HCT116 (cell line): ENCODE results near the gene ROR2. TPM values are rescaled to one million over a fixed set of nuclear protein-coding genes. Genes with fewer than 3 reads are reported as not detected.

ENCODE experiments used
- ATAC-seq: fragments of 200-7000 bp; cut with Tn5 transposase; 2 replicates; pipeline ENCODE4 v1.9.1; 2020; ENCODE audit warnings: mild to moderate bottlenecking, moderate library complexity
- BruUV-seq: library from RNA; stranded (reverse); fragments of 400-500 nt; replicated peaks from 2 replicates; lab custom pipeline; 2021; lab: Mats Ljungman, UMichigan
- CTCF ChIA-PET: fragments of 300-600 bp; sonication (Branson Sonifier 250); formaldehyde crosslinking; loops from one replicate; lab custom pipeline; 2021; ENCODE audit warnings: antibody characterized with exemption; lab: Charles Lee
- POLR2A ChIA-PET: fragments of 300-600, 350-600 bp; sonication (Branson Sonifier 250); formaldehyde crosslinking; loops from one replicate; lab custom pipeline; 2021; ENCODE audit warnings: antibody characterized with exemption; lab: Charles Lee
- RAD21 ChIA-PET, 2 experiments: fragments of 300-600 bp; sonication (Branson Sonifier 250); formaldehyde crosslinking; loops; one replicate each; lab custom pipeline; 2023; ENCODE audit warnings: low total read pairs in 2 of 2; ENCODE audit not compliant: uncharacterized antibody in 2 of 2, unreplicated experiment in 2 of 2, low non-redundant PET in 1 of 2; lab: Charles Lee
- DNase-seq: peaks from one replicate; pipeline ENCODE4 v3.0.0-alpha.2; 2010; ENCODE audit warnings: low read depth, low spot score
- H2AFZ ChIP-seq: fragments of 200-600 bp; shearing (Covaris generic), sonication (generic); 2 replicates; pipeline ENCODE4 v1.6.1; 2017; ENCODE audit warnings: low read depth, mixed run types, mixed read lengths, antibody characterized with exemption, low read length; ENCODE audit not compliant: poor library complexity, severe bottlenecking
- H3K27ac ChIP-seq: 2 replicates; pipeline ENCODE4 v1.5.1; 2012; ENCODE audit warnings: low read depth, low read length
- H3K27me3 ChIP-seq: fragments of 200-600 bp; sonication (generic); 2 replicates; pipeline ENCODE4 v1.6.1; 2016; ENCODE audit warnings: mixed run types, low read length, mixed read lengths; ENCODE audit not compliant: insufficient read depth
- H3K36me3 ChIP-seq, 2 experiments: fragments of 200-500 bp in 1 of 2; fragments of 200-600 bp in 1 of 2; sonication (Bioruptor generic) in 1 of 2; sonication (generic) in 1 of 2; 2 replicates each; pipeline versions ENCODE4 v1.5.1 to v1.6.1; 2014 to 2016; ENCODE audit warnings: low read length in 2 of 2, inconsistent platforms in 1 of 2, mixed read lengths in 1 of 2, mixed run types in 1 of 2; ENCODE audit not compliant: insufficient read depth in 2 of 2, control insufficient read depth in 1 of 2
- H3K4me1 ChIP-seq, 2 experiments: fragments of 200-600 bp in 1 of 2; sonication (generic) in 1 of 2; 2 replicates each; pipeline versions ENCODE4 v1.5.1 to v1.6.1; 2012 to 2017; ENCODE audit warnings: low read length in 2 of 2, inconsistent platforms in 1 of 2, mild to moderate bottlenecking in 1 of 2, mixed read lengths in 1 of 2, mixed run types in 1 of 2, moderate library complexity in 1 of 2; ENCODE audit not compliant: insufficient read depth in 2 of 2, control insufficient read depth in 1 of 2
- H3K4me2 ChIP-seq: fragments of 200-600 bp; sonication (generic); 2 replicates; pipeline ENCODE4 v1.6.1; 2017; ENCODE audit warnings: mixed run types, low read length, mixed read lengths
- H3K4me3 ChIP-seq, 2 experiments: fragments of 200-600 bp in 1 of 2; sonication (generic) in 1 of 2; replicated peaks in 1 of 2; 2 replicates each; pipeline ENCODE4 v1.5.1; 2011 to 2016; ENCODE audit warnings: low read length in 2 of 2, control low read depth in 1 of 2, low read depth in 1 of 2, mild to moderate bottlenecking in 1 of 2, mixed read lengths in 1 of 2, mixed run types in 1 of 2
- H3K79me2 ChIP-seq: fragments of 200-600 bp; sonication (generic); 2 replicates; pipeline ENCODE4 v1.6.1; 2017; ENCODE audit warnings: mild to moderate bottlenecking, mixed run types, low read length, moderate library complexity, mixed read lengths; ENCODE audit not compliant: insufficient read depth
- H3K9ac ChIP-seq: fragments of 200-600 bp; sonication (generic); 2 replicates; pipeline ENCODE4 v1.6.1; 2016; ENCODE audit warnings: low read length, mixed read lengths
- H3K9me2 ChIP-seq: fragments of 200-600 bp; sonication (generic), shearing (Covaris generic); 2 replicates; pipeline ENCODE4 v1.6.1; 2017; ENCODE audit warnings: mixed run types, mild to moderate bottlenecking, moderate library complexity; ENCODE audit not compliant: insufficient read depth
- H3K9me3 ChIP-seq, 2 experiments: fragments of 200-500 bp in 1 of 2; fragments of 200-600 bp in 1 of 2; sonication (Bioruptor generic) in 1 of 2; sonication (generic) in 1 of 2; 2 replicates each; pipeline ENCODE4 v1.6.1; 2014 to 2017; ENCODE audit warnings: low read length in 2 of 2, mixed read lengths in 2 of 2, inconsistent platforms in 1 of 2, low read depth in 1 of 2, mild to moderate bottlenecking in 1 of 2, mixed run types in 1 of 2, moderate library complexity in 1 of 2; ENCODE audit not compliant: control insufficient read depth in 1 of 2, insufficient read depth in 1 of 2
- H4K20me1 ChIP-seq: fragments of 200-600 bp; sonication (generic), shearing (Covaris generic); 2 replicates; pipeline ENCODE4 v1.6.1; 2017; ENCODE audit warnings: mixed run types, mild to moderate bottlenecking, moderate library complexity; ENCODE audit not compliant: insufficient read depth
- ATF3 ChIP-seq: IDR thresholded peaks from 2 replicates; pipeline ENCODE4 v1.6.1; 2012
- EGR1 ChIP-seq: IDR thresholded peaks from 2 replicates; pipeline ENCODE4 v1.6.1; 2012; ENCODE audit warnings: low read depth
- ELF1 ChIP-seq: IDR thresholded peaks from 2 replicates; pipeline ENCODE4 v1.6.1; 2012; ENCODE audit warnings: low read depth, borderline replicate concordance
- EZH2phosphoT487 ChIP-seq: fragments of 200-600 bp; IDR thresholded peaks from 2 replicates; pipeline ENCODE4 v1.6.1; 2018; ENCODE audit warnings: antibody characterized with exemption, borderline replicate concordance
- FOSL1 ChIP-seq: IDR thresholded peaks from 2 replicates; pipeline ENCODE4 v1.6.1; 2012; ENCODE audit warnings: low read depth
- MAX ChIP-seq: IDR thresholded peaks from 2 replicates; pipeline ENCODE4 v1.6.1; 2012
- POLR2AphosphoS5 ChIP-seq: IDR thresholded peaks from 2 replicates; pipeline ENCODE4 v1.6.1; 2011; ENCODE audit warnings: mild to moderate bottlenecking, low read depth, low read length, moderate library complexity
- RAD21 ChIP-seq: IDR thresholded peaks from 2 replicates; pipeline ENCODE4 v1.6.1; 2012; ENCODE audit warnings: low read depth, mild to moderate bottlenecking
- SIN3A ChIP-seq: IDR thresholded peaks from 2 replicates; pipeline ENCODE4 v1.6.1; 2012; ENCODE audit warnings: low read depth
- SP1 ChIP-seq: IDR thresholded peaks from 2 replicates; pipeline ENCODE4 v1.6.1; 2012; ENCODE audit warnings: low read depth
- TCF7L2 ChIP-seq: IDR thresholded peaks from 2 replicates; pipeline ENCODE4 v1.7.0; 2011; ENCODE audit warnings: borderline replicate concordance, inconsistent platforms; ENCODE audit not compliant: insufficient read depth, insufficient read length; ENCODE audit errors: extremely low read depth
- YY1 ChIP-seq: IDR thresholded peaks from 2 replicates; pipeline ENCODE4 v1.6.1; 2011; ENCODE audit warnings: low read length, low read depth, moderate library complexity, mild to moderate bottlenecking; ENCODE audit not compliant: insufficient replicate concordance; ENCODE audit errors: extremely low read depth
- ZBTB33 ChIP-seq: IDR thresholded peaks from 2 replicates; pipeline ENCODE4 v1.6.1; 2011; ENCODE audit warnings: mild to moderate bottlenecking, low read length, moderate library complexity; ENCODE audit not compliant: insufficient replicate concordance; ENCODE audit errors: extremely low read depth
- ZNF274 ChIP-seq: fragments of 200-500 bp; sonication (Bioruptor generic); IDR thresholded peaks from 2 replicates; pipeline ENCODE4 v1.6.1; 2014; ENCODE audit warnings: mild to moderate bottlenecking, low read depth, low read length, inconsistent platforms
- intact Hi-C: fragments of 100-400 bp; cut with micrococcal nuclease; formaldehyde crosslinking; loops from 2 replicates; pipeline ENCODE4 v1.10.0; 2022
- total RNA-seq: library from RNA; stranded (reverse); gene quantifications from one replicate; pipeline ENCODE4 v1.2.1, GENCODE V29; 2021; ENCODE audit not compliant: unreplicated experiment
- TF ChIP-seq, protein P1 (sequence below): IDR thresholded peaks from 2 replicates; pipeline ENCODE4 v1.6.1; 2012; ENCODE audit warnings: low read depth
- TF ChIP-seq, protein P2 (sequence below), 3 experiments: fragments of 200-600 bp in 1 of 3; sonication (generic) in 1 of 3; IDR thresholded peaks in 2 of 3; conservative IDR thresholded peaks in 1 of 3; 2 replicates each; pipeline ENCODE4 v1.5.1; 2012 to 2017; ENCODE audit warnings: low read depth in 2 of 3, low read length in 2 of 3, antibody characterized with exemption in 1 of 3, borderline replicate concordance in 1 of 3, control low read depth in 1 of 3, mild to moderate bottlenecking in 1 of 3, mixed read lengths in 1 of 3, mixed run types in 1 of 3, moderate library complexity in 1 of 3; ENCODE audit not compliant: insufficient read depth in 1 of 3

Gene ROR2
- total RNA-seq, 1 experiment from 2014 or later: 15.7 TPM

- Histone ChIP-seq H3K36me3 (no peaks in the 10 kb centered on the region), H3K27ac (no peak overlapping the region), H3K4me2 (no peak overlapping the region), H3K79me2 (peaks cover 5% of the 10 kb centered on the region; the same call in 1 of the 2 replicates), H3K4me1 (no peaks in the 10 kb centered on the region), H3K9ac (no peak overlapping the region), H3K4me3 (no peak overlapping the region), H4K20me1 (no peaks in the 10 kb centered on the region), H3K27me3 (no peaks in the 10 kb centered on the region), H3K9me2 (no peaks in the 10 kb centered on the region), H3K9me3 (no peaks in the 10 kb centered on the region), H2AFZ (no peak overlapping the region)
- DNase-seq (no peak), ATAC-seq (no peak)
- ChIA-PET CTCF (no interaction called here), RAD21 (no interaction called here), POLR2A (no interaction called here)
- TF ChIP-seq POLR2AphosphoS5 (no peak), MAX (no peak), ELF1 (no peak), EGR1 (no peak), ATF3 (no peak), RAD21 (no peak), FOSL1 (no peak), ZNF274 (no peak), YY1 (no peak), SIN3A (no peak), SP1 (no peak), ZBTB33 (no peak), EZH2phosphoT487 (no peak), TCF7L2 (no peak)
- TF ChIP-seq, protein P1, sequence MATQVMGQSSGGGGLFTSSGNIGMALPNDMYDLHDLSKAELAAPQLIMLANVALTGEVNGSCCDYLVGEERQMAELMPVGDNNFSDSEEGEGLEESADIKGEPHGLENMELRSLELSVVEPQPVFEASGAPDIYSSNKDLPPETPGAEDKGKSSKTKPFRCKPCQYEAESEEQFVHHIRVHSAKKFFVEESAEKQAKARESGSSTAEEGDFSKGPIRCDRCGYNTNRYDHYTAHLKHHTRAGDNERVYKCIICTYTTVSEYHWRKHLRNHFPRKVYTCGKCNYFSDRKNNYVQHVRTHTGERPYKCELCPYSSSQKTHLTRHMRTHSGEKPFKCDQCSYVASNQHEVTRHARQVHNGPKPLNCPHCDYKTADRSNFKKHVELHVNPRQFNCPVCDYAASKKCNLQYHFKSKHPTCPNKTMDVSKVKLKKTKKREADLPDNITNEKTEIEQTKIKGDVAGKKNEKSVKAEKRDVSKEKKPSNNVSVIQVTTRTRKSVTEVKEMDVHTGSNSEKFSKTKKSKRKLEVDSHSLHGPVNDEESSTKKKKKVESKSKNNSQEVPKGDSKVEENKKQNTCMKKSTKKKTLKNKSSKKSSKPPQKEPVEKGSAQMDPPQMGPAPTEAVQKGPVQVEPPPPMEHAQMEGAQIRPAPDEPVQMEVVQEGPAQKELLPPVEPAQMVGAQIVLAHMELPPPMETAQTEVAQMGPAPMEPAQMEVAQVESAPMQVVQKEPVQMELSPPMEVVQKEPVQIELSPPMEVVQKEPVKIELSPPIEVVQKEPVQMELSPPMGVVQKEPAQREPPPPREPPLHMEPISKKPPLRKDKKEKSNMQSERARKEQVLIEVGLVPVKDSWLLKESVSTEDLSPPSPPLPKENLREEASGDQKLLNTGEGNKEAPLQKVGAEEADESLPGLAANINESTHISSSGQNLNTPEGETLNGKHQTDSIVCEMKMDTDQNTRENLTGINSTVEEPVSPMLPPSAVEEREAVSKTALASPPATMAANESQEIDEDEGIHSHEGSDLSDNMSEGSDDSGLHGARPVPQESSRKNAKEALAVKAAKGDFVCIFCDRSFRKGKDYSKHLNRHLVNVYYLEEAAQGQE: no peak
- TF ChIP-seq, protein P2, sequence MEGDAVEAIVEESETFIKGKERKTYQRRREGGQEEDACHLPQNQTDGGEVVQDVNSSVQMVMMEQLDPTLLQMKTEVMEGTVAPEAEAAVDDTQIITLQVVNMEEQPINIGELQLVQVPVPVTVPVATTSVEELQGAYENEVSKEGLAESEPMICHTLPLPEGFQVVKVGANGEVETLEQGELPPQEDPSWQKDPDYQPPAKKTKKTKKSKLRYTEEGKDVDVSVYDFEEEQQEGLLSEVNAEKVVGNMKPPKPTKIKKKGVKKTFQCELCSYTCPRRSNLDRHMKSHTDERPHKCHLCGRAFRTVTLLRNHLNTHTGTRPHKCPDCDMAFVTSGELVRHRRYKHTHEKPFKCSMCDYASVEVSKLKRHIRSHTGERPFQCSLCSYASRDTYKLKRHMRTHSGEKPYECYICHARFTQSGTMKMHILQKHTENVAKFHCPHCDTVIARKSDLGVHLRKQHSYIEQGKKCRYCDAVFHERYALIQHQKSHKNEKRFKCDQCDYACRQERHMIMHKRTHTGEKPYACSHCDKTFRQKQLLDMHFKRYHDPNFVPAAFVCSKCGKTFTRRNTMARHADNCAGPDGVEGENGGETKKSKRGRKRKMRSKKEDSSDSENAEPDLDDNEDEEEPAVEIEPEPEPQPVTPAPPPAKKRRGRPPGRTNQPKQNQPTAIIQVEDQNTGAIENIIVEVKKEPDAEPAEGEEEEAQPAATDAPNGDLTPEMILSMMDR (IDR thresholded peaks at IDR 0.05 in 2 of 3, conservative IDR thresholded peaks at IDR 0.05 in 1 of 3; ENCODE audit: borderline replicate concordance in 1 of 3, insufficient read depth in 1 of 3, low read depth in 2 of 3, low read length in 2 of 3): no peak
- no TSS peak for BruUV-seq
- intact Hi-C loops: no loop called here
These were observed 135.3 kb downstream of the ROR2 start for GRCh38 chr9:91814753-91815152.
